ENCODE measurements around the gene CLCA4.
"Not testable (repeated sequence)": the region's sequence is repeated elsewhere in the genome, so short reads cannot be mapped to it uniquely, and the experiment has no call there.

CLCA4 gene, protein sequence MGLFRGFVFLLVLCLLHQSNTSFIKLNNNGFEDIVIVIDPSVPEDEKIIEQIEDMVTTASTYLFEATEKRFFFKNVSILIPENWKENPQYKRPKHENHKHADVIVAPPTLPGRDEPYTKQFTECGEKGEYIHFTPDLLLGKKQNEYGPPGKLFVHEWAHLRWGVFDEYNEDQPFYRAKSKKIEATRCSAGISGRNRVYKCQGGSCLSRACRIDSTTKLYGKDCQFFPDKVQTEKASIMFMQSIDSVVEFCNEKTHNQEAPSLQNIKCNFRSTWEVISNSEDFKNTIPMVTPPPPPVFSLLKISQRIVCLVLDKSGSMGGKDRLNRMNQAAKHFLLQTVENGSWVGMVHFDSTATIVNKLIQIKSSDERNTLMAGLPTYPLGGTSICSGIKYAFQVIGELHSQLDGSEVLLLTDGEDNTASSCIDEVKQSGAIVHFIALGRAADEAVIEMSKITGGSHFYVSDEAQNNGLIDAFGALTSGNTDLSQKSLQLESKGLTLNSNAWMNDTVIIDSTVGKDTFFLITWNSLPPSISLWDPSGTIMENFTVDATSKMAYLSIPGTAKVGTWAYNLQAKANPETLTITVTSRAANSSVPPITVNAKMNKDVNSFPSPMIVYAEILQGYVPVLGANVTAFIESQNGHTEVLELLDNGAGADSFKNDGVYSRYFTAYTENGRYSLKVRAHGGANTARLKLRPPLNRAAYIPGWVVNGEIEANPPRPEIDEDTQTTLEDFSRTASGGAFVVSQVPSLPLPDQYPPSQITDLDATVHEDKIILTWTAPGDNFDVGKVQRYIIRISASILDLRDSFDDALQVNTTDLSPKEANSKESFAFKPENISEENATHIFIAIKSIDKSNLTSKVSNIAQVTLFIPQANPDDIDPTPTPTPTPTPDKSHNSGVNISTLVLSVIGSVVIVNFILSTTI

GRCh38 chr1:86546787-86547221 lies at the start of gene CLCA4:
CLCA4 (plus strand) TSS chr1:86547078; CDS start chr1:86547120, 42 bp downstream.
- H3K4me3 ChIP-seq (ENCODE audit: low read length): no peak within 1 kb of the TSS
- H3K36me3 ChIP-seq (ENCODE audit: control insufficient read depth, insufficient read depth, low read length, severe bottlenecking): no peaks in the 10 kb centered on the region
- DNase-seq (ENCODE audit: low read depth): no peak
- H3K9me3 ChIP-seq (ENCODE audit: control insufficient read depth, low read length): no peaks in the 10 kb centered on the region
- no peaks in the 10 kb centered on the region for H3K4me1 ChIP-seq (ENCODE audit: control insufficient read depth, insufficient read depth, low read length)
- H3K27me3 ChIP-seq (replicated peaks; ENCODE audit: control insufficient read depth, insufficient read depth, low read length): no peaks in the 10 kb centered on the region
- no peak within 1 kb of the TSS for H3K9ac ChIP-seq (ENCODE audit: low read length)

- H3K4me3 ChIP-seq (ENCODE audit: low read length): no peak overlapping the region
- no peak for DNase-seq (ENCODE audit: low read depth)
- no peak overlapping the region for H3K9ac ChIP-seq (ENCODE audit: low read length)
- H3K4me1 ChIP-seq (ENCODE audit: control insufficient read depth, insufficient read depth, low read length): peaks cover 5% of the 10 kb centered on the region
- no peaks in the 10 kb centered on the region for H3K36me3 ChIP-seq (ENCODE audit: control insufficient read depth, insufficient read depth, low read length, severe bottlenecking)
- H3K9me3 ChIP-seq (ENCODE audit: control insufficient read depth, low read length): no peaks in the 10 kb centered on the region
- H3K27me3 ChIP-seq (replicated peaks; ENCODE audit: control insufficient read depth, insufficient read depth, low read length): no peaks in the 10 kb centered on the region
Measured at GRCh38 chr1:86498281-86498680, 48.6 kb upstream of the CLCA4 start.

DNA sequence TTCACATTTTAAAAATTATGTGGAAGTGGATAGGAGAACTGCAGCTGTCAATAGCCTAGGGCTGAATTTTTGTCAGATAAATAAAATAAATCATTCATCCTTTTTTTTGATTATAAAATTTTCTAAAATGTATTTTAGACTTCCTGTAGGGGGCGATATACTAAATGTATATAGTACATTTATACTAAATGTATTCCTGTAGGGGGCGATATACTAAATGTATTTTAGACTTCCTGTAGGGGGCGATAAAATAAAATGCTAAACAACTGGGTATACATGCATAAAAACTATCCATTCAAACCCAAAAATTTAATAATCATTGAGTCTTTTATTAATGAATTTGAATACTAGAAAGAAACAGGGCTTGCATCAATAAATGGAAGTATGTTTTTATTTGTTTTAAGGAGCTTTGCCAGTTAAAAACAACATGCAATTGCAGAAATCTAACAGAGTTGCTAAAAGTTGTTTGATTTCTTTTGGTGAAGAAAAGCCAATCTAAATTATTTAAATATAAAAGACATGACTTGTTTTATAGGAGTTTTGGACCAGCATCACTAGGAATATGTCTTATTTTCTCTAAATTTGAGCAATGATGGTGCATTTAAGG lies 46.8 kb upstream of the CLCA4 start:
- Histone ChIP-seq H3K9me3 (ENCODE audit: control insufficient read depth, low read length) (no peaks in the 10 kb centered on the region), H3K36me3 (ENCODE audit: control insufficient read depth, insufficient read depth, low read length, severe bottlenecking) (no peaks in the 10 kb centered on the region), H3K4me3 (ENCODE audit: low read length) (no peak overlapping the region), H3K4me1 (ENCODE audit: control insufficient read depth, insufficient read depth, low read length) (peaks cover 5% of the 10 kb centered on the region), H3K27me3 (replicated peaks; ENCODE audit: control insufficient read depth, insufficient read depth, low read length) (no peaks in the 10 kb centered on the region), H3K9ac (ENCODE audit: low read length) (no peak overlapping the region)
- DNase-seq (ENCODE audit: low read depth): peak; percentile 76

GRCh38 chr1:86500714-86501113 lies 46.2 kb upstream of the CLCA4 start:
- no peak overlapping the region for H3K4me3 ChIP-seq (ENCODE audit: low read length)
- no peaks in the 10 kb centered on the region for H3K27me3 ChIP-seq (replicated peaks; ENCODE audit: control insufficient read depth, insufficient read depth, low read length)
- peaks cover 5% of the 10 kb centered on the region for H3K4me1 ChIP-seq (ENCODE audit: control insufficient read depth, insufficient read depth, low read length)
- H3K36me3 ChIP-seq (ENCODE audit: control insufficient read depth, insufficient read depth, low read length, severe bottlenecking): no peaks in the 10 kb centered on the region
- DNase-seq (ENCODE audit: low read depth): no peak
- H3K9me3 ChIP-seq (ENCODE audit: control insufficient read depth, low read length): no peaks in the 10 kb centered on the region
- no peak overlapping the region for H3K9ac ChIP-seq (ENCODE audit: low read length)

- H3K4me1 ChIP-seq (ENCODE audit: control insufficient read depth, insufficient read depth, low read length); H3K9me3 ChIP-seq (ENCODE audit: control insufficient read depth, low read length); H3K36me3 ChIP-seq (ENCODE audit: control insufficient read depth, insufficient read depth, low read length, severe bottlenecking); H3K4me3 ChIP-seq (ENCODE audit: low read length); DNase-seq (ENCODE audit: low read depth); H3K9ac ChIP-seq (ENCODE audit: low read length); H3K27me3 ChIP-seq (replicated peaks; ENCODE audit: control insufficient read depth, insufficient read depth, low read length): not testable (repeated sequence)
Measured at GRCh38 chr1:86502125-86502646, 44.7 kb upstream of the CLCA4 start.

DNA sequence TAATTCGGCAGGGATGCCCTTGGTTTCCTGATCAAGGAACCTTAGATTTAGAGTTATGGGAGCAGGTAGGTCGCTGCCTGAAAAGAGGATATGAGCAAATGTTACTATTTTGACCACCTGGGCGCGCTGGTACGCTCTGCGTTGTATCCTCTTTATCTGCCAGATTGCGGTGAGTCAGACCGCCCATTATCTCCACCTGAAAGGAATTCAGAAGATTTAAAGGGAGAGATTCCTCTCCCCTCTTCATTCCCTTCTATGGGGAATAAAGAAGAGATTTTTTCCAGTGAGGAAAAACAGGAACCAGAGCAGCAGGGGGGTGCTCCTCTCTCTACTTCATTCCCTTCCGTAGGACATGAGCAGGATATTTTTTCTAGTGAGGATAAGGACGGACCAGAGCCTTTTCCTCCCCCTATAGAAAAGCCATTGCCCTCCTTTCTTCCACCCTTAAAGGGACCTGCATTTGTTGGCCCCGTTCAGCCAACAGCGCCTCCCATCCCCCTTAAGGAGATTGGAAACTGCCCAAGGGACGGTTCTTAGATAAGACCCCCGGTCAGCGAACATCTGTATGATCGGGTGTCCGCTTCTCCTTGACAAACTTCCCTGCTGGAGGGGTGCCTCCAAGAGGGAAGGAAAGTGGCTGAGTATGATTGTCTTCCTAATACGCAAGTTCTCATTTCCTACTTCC lies 44.0 kb upstream of the CLCA4 start:
- H3K9me3 ChIP-seq (ENCODE audit: control insufficient read depth, low read length): no peaks in the 10 kb centered on the region
- no peak for DNase-seq (ENCODE audit: low read depth)
- no peak overlapping the region for H3K4me3 ChIP-seq (ENCODE audit: low read length)
- no peaks in the 10 kb centered on the region for H3K36me3 ChIP-seq (ENCODE audit: control insufficient read depth, insufficient read depth, low read length, severe bottlenecking)
- H3K4me1 ChIP-seq (ENCODE audit: control insufficient read depth, insufficient read depth, low read length): peaks cover 5% of the 10 kb centered on the region
- no peaks in the 10 kb centered on the region for H3K27me3 ChIP-seq (replicated peaks; ENCODE audit: control insufficient read depth, insufficient read depth, low read length)
- H3K9ac ChIP-seq (ENCODE audit: low read length): no peak overlapping the region

DNA sequence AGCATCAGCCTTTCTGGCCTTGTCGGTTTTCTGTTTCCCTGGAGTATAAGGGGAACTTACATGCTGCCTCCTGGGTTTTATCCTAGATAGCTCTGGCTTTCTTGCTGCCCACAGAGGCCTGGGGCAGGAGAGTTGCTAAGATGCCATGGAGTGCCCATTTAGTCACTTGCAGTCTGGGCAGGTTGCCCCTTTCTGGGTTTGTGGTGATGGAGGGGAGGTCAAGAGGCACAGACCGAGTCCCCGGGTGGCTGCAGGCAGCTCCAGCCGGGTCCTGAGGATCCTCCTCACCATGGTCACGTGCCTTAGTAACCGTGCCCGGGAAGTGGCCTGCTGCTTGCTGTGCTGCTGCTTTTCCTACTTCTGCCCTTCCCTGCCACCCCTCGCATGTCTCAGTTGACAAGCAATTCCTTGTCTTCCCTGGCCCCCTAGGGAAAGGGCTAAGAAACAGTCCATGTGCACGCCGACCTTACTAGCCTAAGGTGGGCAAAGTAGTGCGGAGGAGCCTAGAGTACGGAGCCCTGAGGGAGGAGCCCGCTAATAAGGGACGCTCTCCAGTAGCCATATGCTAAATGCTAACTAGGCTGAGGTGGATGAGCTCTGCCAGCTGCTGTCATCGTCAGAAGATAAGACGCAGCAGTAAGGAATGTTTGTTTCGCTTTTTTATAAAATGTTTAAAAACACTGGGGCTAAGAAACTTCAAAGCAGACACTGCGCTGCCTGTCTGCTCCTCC lies 43.3 kb upstream of the CLCA4 start:
- Histone ChIP-seq H3K36me3 (ENCODE audit: control insufficient read depth, insufficient read depth, low read length, severe bottlenecking) (no peaks in the 10 kb centered on the region), H3K4me3 (ENCODE audit: low read length) (no peak overlapping the region), H3K9me3 (ENCODE audit: control insufficient read depth, low read length) (no peaks in the 10 kb centered on the region), H3K4me1 (ENCODE audit: control insufficient read depth, insufficient read depth, low read length) (peaks cover 11% of the 10 kb centered on the region), H3K9ac (ENCODE audit: low read length) (no peak overlapping the region), H3K27me3 (replicated peaks; ENCODE audit: control insufficient read depth, insufficient read depth, low read length) (no peaks in the 10 kb centered on the region)
- DNase-seq (ENCODE audit: low read depth): no peak

DNA sequence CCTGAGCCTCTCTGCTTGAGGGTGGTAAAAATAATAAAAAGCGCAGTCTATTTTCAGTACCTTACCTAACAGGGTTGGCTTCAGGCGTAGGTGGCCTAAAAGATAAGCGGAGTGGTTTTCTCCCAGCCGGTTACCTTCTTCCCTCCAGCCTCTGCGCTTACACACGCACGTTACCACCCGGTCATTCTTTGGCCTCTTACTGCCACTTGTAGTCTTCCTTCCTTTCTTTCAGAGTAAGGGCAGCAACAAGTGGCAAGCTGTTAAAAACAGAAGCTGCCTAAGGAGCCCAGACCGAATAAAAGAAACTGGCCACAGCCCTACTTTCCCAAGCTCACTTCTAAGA lies 42.8 kb upstream of the CLCA4 start:
- Histone ChIP-seq H3K9ac (ENCODE audit: low read length) (no peak overlapping the region), H3K4me3 (ENCODE audit: low read length) (no peak overlapping the region), H3K4me1 (ENCODE audit: control insufficient read depth, insufficient read depth, low read length) (peaks cover 11% of the 10 kb centered on the region), H3K9me3 (ENCODE audit: control insufficient read depth, low read length) (no peaks in the 10 kb centered on the region), H3K36me3 (ENCODE audit: control insufficient read depth, insufficient read depth, low read length, severe bottlenecking) (no peaks in the 10 kb centered on the region), H3K27me3 (replicated peaks; ENCODE audit: control insufficient read depth, insufficient read depth, low read length) (no peaks in the 10 kb centered on the region)
- DNase-seq (ENCODE audit: low read depth): no peak

- peaks cover 11% of the 10 kb centered on the region for H3K4me1 ChIP-seq (ENCODE audit: control insufficient read depth, insufficient read depth, low read length)
- no peak overlapping the region for H3K9ac ChIP-seq (ENCODE audit: low read length)
- no peaks in the 10 kb centered on the region for H3K27me3 ChIP-seq (replicated peaks; ENCODE audit: control insufficient read depth, insufficient read depth, low read length)
- no peaks in the 10 kb centered on the region for H3K9me3 ChIP-seq (ENCODE audit: control insufficient read depth, low read length)
- no peak overlapping the region for H3K4me3 ChIP-seq (ENCODE audit: low read length)
- no peaks in the 10 kb centered on the region for H3K36me3 ChIP-seq (ENCODE audit: control insufficient read depth, insufficient read depth, low read length, severe bottlenecking)
- no peak for DNase-seq (ENCODE audit: low read depth)
Measured at GRCh38 chr1:86504895-86505563, 41.8 kb upstream of the CLCA4 start.

DNA sequence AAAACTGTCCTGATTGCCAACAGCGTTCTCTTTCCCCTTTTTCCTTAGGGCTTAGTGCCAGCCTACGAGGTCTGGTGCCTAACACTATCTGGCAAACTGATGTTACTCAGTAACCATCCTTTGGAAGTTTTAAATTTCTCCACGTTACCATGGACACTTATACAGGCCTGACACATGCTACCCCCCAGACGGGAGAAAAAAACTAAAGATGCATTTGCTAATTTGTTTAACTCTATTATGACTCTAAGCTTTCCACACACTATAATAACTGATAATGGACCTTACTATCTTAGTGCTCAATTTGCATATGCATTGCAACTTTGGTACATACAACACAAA lies 41.3 kb upstream of the CLCA4 start:
- Histone ChIP-seq H3K36me3 (ENCODE audit: control insufficient read depth, insufficient read depth, low read length, severe bottlenecking) (no peaks in the 10 kb centered on the region), H3K4me3 (ENCODE audit: low read length) (no peak overlapping the region), H3K4me1 (ENCODE audit: control insufficient read depth, insufficient read depth, low read length) (peaks cover 10% of the 10 kb centered on the region), H3K27me3 (replicated peaks; ENCODE audit: control insufficient read depth, insufficient read depth, low read length) (no peaks in the 10 kb centered on the region), H3K9me3 (ENCODE audit: control insufficient read depth, low read length) (no peaks in the 10 kb centered on the region), H3K9ac (ENCODE audit: low read length) (no peak overlapping the region)
- no peak for DNase-seq (ENCODE audit: low read depth)
